GM12865 (cell line): ENCODE measurements around the gene WDR70.

Experiments
- DNase-seq: peaks from one replicate; pipeline ENCODE4 v3.0.0; 2010; ENCODE audit warnings: low read depth
- H3K4me3 ChIP-seq: 2 replicates; pipeline ENCODE4 v1.5.1; 2011; ENCODE audit warnings: mild to moderate bottlenecking, low read depth, low read length, control low read depth
- TF ChIP-seq, protein P1 (sequence below): IDR thresholded peaks from 2 replicates; pipeline ENCODE4 v1.5.1; 2011; ENCODE audit warnings: low read length, control low read depth, low read depth, inconsistent platforms; ENCODE audit not compliant: insufficient read depth; ENCODE audit errors: missing control alignments

Gene WDR70

DNA sequence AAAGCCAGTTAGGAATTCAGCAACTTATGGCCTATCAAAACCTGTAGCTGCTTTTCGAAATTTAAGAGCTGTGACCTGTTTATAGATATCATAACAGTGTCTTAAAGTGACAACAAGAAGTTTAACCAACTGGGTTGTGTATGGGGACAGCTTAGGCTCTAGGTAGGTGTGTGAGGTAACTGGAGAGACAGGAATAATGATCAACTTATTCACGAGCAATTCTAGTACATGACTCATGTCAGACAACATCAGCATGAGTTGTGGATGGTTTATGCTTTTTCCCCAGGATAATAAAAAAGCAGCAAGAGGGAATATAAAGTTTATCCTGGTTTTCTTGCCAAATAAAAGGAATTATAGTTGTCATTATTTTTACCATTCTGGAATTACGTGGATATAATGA, 372.1 kb downstream of the WDR70 start:
- no peak overlapping the region for H3K4me3 ChIP-seq
- TF ChIP-seq, protein P1, sequence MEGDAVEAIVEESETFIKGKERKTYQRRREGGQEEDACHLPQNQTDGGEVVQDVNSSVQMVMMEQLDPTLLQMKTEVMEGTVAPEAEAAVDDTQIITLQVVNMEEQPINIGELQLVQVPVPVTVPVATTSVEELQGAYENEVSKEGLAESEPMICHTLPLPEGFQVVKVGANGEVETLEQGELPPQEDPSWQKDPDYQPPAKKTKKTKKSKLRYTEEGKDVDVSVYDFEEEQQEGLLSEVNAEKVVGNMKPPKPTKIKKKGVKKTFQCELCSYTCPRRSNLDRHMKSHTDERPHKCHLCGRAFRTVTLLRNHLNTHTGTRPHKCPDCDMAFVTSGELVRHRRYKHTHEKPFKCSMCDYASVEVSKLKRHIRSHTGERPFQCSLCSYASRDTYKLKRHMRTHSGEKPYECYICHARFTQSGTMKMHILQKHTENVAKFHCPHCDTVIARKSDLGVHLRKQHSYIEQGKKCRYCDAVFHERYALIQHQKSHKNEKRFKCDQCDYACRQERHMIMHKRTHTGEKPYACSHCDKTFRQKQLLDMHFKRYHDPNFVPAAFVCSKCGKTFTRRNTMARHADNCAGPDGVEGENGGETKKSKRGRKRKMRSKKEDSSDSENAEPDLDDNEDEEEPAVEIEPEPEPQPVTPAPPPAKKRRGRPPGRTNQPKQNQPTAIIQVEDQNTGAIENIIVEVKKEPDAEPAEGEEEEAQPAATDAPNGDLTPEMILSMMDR, result no peak
- no peak for DNase-seq

DNA sequence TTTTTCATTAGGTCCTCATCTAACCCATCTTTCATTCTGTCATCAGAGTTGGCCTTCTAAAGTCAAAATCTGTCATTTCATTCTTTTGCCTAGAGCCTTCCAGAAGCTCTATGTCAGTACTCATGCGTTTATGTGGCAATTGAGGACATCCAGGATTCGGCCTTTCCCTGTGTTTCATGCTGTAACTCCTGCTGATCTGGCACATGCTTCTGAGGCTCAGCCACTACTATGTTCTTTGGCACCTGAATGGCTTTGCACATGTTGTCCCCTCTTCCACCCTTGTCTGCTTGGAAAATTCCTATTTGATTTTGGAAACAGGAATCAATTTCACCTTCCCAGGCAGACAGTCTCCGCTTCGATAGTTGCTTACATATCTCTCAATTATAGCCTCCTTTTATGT, 375.9 kb downstream of the WDR70 start:
- no peak overlapping the region for H3K4me3 ChIP-seq
- DNase-seq, result no peak
- TF ChIP-seq, protein P1, result no peak

DNA sequence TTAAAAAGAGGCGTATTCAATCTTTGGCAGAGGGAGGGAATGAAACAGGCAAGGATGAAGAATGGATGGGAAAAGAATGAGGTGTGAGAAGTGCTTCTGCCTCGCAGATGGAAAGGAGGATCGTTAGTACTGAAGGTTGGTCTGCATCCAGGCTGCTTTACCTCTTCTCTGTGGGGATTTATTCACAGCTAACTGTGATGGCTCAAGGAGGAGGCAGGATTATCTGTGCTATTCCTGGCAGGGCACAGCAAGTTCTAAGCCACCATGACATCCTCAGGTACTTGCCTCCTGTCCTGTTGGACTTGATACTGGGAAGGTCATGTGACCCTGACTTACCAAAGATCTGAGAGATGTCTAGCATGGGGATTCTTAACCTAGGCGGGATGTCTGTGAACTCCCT, 376.5 kb downstream of the WDR70 start:
- H3K4me3 ChIP-seq, result no peak overlapping the region
- TF ChIP-seq, protein P1, result no peak
- DNase-seq, result no peak

DNA sequence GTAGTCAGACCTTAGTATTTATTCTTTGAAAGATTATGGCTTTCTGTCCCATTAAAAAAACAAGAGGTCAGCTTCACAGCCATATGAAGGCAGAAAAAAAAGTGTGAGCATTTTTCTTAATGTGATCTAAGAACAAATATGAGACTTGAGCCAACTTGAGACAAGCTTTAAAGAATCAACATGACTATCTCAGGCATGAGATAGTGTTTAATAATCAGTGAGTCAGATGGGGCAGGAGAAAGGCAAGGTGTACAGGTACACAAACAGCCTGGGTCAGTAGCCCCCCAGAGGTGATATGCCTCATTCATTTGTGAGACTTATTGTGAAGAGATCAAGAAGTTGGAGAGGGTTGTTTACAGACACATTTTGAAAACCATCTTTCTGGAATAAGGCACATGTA, 377.1 kb downstream of the WDR70 start:
- H3K4me3 ChIP-seq, result no peak overlapping the region
- DNase-seq, result no peak
- TF ChIP-seq, protein P1, result no peak

DNA sequence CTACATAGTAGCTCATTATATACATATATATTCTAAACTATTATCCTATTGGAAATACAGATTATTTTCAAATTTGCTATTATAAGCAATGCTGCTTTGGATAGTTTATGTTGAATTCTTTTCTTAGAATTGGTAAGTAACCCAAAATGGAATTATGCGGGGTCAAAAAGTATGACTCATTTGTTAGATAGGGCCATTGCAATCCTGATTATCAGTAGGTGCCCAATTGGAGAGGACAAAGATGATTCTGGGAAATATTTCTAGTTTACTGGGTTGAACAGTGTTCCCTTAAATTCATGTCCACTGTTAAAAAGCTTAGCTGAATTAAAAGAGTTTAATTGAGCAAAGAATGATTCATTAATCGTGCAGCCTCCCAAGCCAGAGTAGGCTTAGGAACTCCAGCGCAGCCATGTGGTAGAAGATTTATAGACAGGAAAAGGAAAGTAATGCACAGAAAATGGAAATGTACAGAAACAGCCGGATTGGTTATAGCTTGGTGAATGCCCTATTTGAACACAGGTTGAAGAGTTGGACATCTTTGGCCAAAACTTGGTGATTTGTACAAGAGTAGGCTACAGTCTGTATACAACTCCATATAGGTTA, 379.0 kb downstream of the WDR70 start:
- TF ChIP-seq, protein P1, result no peak
- no peak overlapping the region for H3K4me3 ChIP-seq
- DNase-seq, result no peak

DNA sequence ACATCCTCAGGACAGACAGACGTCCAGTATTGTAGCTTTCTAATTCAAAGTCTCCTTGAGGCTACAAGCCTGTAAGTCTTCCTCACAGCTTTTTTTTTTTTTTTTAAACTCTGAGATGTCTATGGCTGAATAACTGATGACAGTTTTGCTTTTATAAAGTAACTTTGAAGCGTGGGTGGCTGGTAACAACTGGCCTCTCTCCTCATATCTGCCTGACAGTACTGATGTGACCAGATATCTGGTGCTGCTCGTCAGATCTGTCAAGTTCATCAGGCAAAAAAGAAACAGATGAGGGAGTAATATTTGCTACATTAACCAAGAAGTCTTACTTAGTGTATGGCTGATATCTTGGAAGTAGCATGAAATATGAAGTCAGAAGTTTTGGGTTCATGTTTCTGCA, 388.1 kb downstream of the WDR70 start:
- TF ChIP-seq, protein P1, result no peak
- no peak overlapping the region for H3K4me3 ChIP-seq
- DNase-seq, result no peak

DNA sequence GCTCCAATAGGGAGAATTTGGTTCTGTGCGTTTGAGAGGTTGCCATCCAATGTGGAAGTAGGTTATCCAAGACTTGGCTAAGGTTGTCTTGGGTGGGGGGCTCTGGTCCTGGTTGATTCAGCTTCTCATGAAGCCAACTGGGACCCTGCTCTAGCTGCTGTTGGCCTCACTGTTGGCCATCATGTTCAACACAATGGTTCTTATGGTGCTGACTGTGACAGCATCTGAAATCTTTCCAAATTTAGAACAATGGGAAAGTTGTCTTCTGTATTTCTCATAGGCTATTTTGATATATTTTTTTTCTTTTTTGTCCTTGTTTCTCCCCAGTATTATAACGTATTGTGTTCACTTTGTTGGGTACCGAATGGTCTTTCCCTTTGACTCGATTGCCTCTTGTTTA, 388.8 kb downstream of the WDR70 start:
- H3K4me3 ChIP-seq, result no peak overlapping the region
- TF ChIP-seq, protein P1, result no peak
- DNase-seq, result no peak
